ENCODE measurements around the gene CSRP3.
"Not testable (repeated sequence)": the region's sequence is repeated elsewhere in the genome, so short reads cannot be mapped to it uniquely, and the experiment has no call there.

The CSRP3 gene

GRCh38 chr11:19185036-19185435 is 16.7 kb downstream of the CSRP3 start:
- no peak for DNase-seq

GRCh38 chr11:19183646-19184045 is 18.1 kb downstream of the CSRP3 start:
- DNase-seq, result no peak

GRCh38 chr11:19181531-19182261 is 20.1 kb downstream of the CSRP3 start:
- no peak for DNase-seq

- DNase-seq, result no peak
Observed at GRCh38 chr11:19176629-19177186, 25.1 kb downstream of the CSRP3 start.

- no peak for DNase-seq
Observed at GRCh38 chr11:19173964-19174638, 27.7 kb downstream of the CSRP3 start.

- DNase-seq, result no peak
Observed at GRCh38 chr11:19173004-19173689, 28.6 kb downstream of the CSRP3 start.

GRCh38 chr11:19168090-19168489 is 33.7 kb downstream of the CSRP3 start:
- DNase-seq, result no peak

GRCh38 chr11:19164881-19165280 is 36.9 kb downstream of the CSRP3 start:
- no peak for DNase-seq

- no peak for DNase-seq
Observed at GRCh38 chr11:19164230-19164855, 37.4 kb downstream of the CSRP3 start.

- no peak for DNase-seq
Observed at GRCh38 chr11:19163617-19164016, 38.2 kb downstream of the CSRP3 start.

- DNase-seq, result no peak
Observed at GRCh38 chr11:19162951-19163505, 38.8 kb downstream of the CSRP3 start.

GRCh38 chr11:19161651-19162050 is 40.1 kb downstream of the CSRP3 start:
- no peak for DNase-seq

- DNase-seq, result no peak
Observed at GRCh38 chr11:19160847-19161246, 40.9 kb downstream of the CSRP3 start.

GRCh38 chr11:19156892-19157291 is 44.9 kb downstream of the CSRP3 start:
- DNase-seq, result no peak

GRCh38 chr11:19145319-19145718 is 56.5 kb downstream of the CSRP3 start:
- DNase-seq, result no peak

GRCh38 chr11:19136884-19137283 is 64.9 kb downstream of the CSRP3 start:
- not testable (repeated sequence) for DNase-seq

GRCh38 chr11:19134004-19134403 is 67.8 kb downstream of the CSRP3 start:
- no peak for DNase-seq

All from activated CD4-positive, alpha-beta T cell treated with anti-CD3 and anti-CD28 coated beads, Interleukin-2, amount 50 U/mL, for 4 hours (primary cell).